Erythroblast (primary cell): Measurements from ENCODE around the gene IGFLR1.
"Not testable (repeated sequence)": the region's sequence is repeated elsewhere in the genome, so short reads cannot be mapped to it uniquely, and the experiment has no call there.

Experiments used
- GATA1 ChIP-seq: IDR thresholded peaks from 2 replicates; pipeline ENCODE4 v1.6.1; 2011; ENCODE audit warnings: low read depth, mild to moderate bottlenecking, control low read depth, low read length, moderate library complexity
- POLR2A ChIP-seq: IDR thresholded peaks from 2 replicates; pipeline ENCODE4 v1.6.1; 2011; ENCODE audit warnings: mild to moderate bottlenecking, low read length

DNA sequence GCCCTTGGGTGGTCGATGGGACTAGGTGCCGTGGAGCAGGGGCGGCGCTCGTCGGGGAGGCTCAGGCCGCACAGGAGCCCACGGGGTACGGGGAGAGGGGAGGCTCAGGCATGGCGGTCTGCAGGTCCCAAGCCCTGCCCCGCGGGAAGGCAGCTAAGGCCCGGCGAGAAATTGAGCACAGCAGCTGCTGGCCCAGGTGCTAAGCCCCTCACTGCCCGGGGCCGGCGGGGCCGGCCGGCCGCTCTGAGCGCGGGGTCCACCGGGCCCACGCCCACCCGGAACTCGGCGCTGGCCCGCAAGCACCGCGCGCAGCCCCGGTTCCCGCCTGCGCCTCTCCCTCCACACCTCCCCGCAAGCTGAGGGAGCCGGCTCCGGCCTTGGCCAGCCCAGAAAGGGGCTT, 51.1 kb downstream of the IGFLR1 start:
- not testable (repeated sequence) for TF ChIP-seq POLR2A, GATA1
